ENCODE measurements around the gene RASL10B.

DNA sequence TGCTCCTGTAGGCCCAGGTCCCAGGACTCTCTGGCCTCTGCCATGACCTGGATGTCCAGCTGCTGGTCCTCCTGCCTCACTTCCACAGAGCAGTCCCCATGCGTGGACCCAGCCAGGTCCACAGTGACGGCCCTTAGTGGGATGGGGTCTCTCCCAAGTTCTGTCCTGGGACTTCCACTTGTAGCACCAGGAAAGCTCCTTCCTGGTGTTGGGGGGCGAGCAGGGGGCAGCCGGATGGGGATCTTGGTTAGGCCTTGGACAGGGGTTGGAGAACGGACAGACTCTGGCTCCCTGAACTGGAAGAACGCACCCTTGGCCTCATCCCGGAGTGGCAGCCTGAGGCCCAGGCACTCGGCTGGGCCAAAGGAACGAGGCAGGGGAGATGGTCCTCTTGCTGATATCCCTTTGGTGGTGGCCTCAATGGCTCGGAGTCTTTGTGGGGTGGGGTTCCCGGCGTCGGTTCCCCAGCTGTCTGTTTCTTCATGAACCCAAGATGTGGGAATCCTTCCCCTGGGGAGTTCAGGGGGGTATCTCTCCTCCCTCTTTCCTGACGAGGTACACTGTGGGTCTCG is 14.4 kb downstream of the RASL10B start:
- TF ChIP-seq, protein P1, sequence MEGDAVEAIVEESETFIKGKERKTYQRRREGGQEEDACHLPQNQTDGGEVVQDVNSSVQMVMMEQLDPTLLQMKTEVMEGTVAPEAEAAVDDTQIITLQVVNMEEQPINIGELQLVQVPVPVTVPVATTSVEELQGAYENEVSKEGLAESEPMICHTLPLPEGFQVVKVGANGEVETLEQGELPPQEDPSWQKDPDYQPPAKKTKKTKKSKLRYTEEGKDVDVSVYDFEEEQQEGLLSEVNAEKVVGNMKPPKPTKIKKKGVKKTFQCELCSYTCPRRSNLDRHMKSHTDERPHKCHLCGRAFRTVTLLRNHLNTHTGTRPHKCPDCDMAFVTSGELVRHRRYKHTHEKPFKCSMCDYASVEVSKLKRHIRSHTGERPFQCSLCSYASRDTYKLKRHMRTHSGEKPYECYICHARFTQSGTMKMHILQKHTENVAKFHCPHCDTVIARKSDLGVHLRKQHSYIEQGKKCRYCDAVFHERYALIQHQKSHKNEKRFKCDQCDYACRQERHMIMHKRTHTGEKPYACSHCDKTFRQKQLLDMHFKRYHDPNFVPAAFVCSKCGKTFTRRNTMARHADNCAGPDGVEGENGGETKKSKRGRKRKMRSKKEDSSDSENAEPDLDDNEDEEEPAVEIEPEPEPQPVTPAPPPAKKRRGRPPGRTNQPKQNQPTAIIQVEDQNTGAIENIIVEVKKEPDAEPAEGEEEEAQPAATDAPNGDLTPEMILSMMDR (IDR thresholded peaks at IDR 0.05), result no peak
- no peak for TF ChIP-seq POLR2A (IDR thresholded peaks at IDR 0.05; ENCODE audit: low read depth)
- TF ChIP-seq POLR2AphosphoS5 (IDR thresholded peaks at IDR 0.05), result no peak
- TF ChIP-seq EP300 (IDR thresholded peaks at IDR 0.05), result no peak
